HG03025 (cell line): ENCODE data around the gene ZSWIM6.

ENCODE experiments used
- ATAC-seq: cut with Tn5 transposase; IDR thresholded peaks from one replicate; pipeline ENCODE4 v1.9.1; 2021; ENCODE audit warnings: mild to moderate bottlenecking, moderate library complexity; ENCODE audit not compliant: unreplicated experiment, low FRiP score

Gene ZSWIM6

GRCh38 chr5:61429906-61430305 is 97.8 kb downstream of the ZSWIM6 start:
- no peak for ATAC-seq

- ATAC-seq: no peak
Observed at GRCh38 chr5:61431923-61432620, 100.0 kb downstream of the ZSWIM6 start.

GRCh38 chr5:61435368-61435767 is 103.3 kb downstream of the ZSWIM6 start:
- ATAC-seq: no peak

- no peak for ATAC-seq
Observed at GRCh38 chr5:61438298-61438970, 106.4 kb downstream of the ZSWIM6 start.

- ATAC-seq: no peak
Observed at GRCh38 chr5:61440086-61440485, 108.0 kb downstream of the ZSWIM6 start.

- no peak for ATAC-seq
Observed at GRCh38 chr5:61440596-61440995, 108.5 kb downstream of the ZSWIM6 start.

GRCh38 chr5:61441742-61442141 is 109.7 kb downstream of the ZSWIM6 start:
- ATAC-seq: no peak

GRCh38 chr5:61447780-61448495 is 115.9 kb downstream of the ZSWIM6 start:
- no peak for ATAC-seq

- no peak for ATAC-seq
Observed at GRCh38 chr5:61449804-61450492, 117.9 kb downstream of the ZSWIM6 start.

- ATAC-seq: no peak
Observed at GRCh38 chr5:61450493-61451279, 118.6 kb downstream of the ZSWIM6 start.

GRCh38 chr5:61455179-61456006 is 123.3 kb downstream of the ZSWIM6 start:
- ATAC-seq: no peak

GRCh38 chr5:61460471-61460870 is 128.4 kb downstream of the ZSWIM6 start:
- no peak for ATAC-seq

GRCh38 chr5:61461417-61461816 is 129.4 kb downstream of the ZSWIM6 start:
- no peak for ATAC-seq

GRCh38 chr5:61461926-61462325 is 129.9 kb downstream of the ZSWIM6 start:
- ATAC-seq: no peak

GRCh38 chr5:61463596-61463995 is 131.5 kb downstream of the ZSWIM6 start:
- ATAC-seq: no peak

GRCh38 chr5:61464512-61464911 is 132.5 kb downstream of the ZSWIM6 start:
- ATAC-seq: no peak

GRCh38 chr5:61465066-61465465 is 133.0 kb downstream of the ZSWIM6 start:
- ATAC-seq: no peak

- no peak for ATAC-seq
Observed at GRCh38 chr5:61465496-61465895, 133.4 kb downstream of the ZSWIM6 start.

- ATAC-seq: no peak
Observed at GRCh38 chr5:61466017-61466416, 134.0 kb downstream of the ZSWIM6 start.
